HG03575 (cell line): Measurements from ENCODE around the gene MLH3.
"Not testable (repeated sequence)": the region's sequence is repeated elsewhere in the genome, so short reads cannot be mapped to it uniquely, and the experiment has no call there.

ENCODE experiments used
- ATAC-seq: cut with Tn5 transposase; IDR thresholded peaks from one replicate; pipeline ENCODE4 v1.9.1; 2021; ENCODE audit not compliant: unreplicated experiment, insufficient number of reproducible peaks, low FRiP score; ENCODE audit errors: extremely low read depth

The MLH3 gene

GRCh38 chr14:75002392-75003249 is 48.6 kb downstream of the MLH3 start, which contains the start of gene EIF2B2:
TSS of gene EIF2B2 (plus strand) at chr14:75002921. CDS start at chr14:75002991, 70 bp downstream.
- ATAC-seq = peak; percentile 80

- ATAC-seq = no peak
These were observed 49.4 kb downstream of the MLH3 start for GRCh38 chr14:75001899-75002298.

- ATAC-seq = no peak
These were observed 50.0 kb downstream of the MLH3 start for GRCh38 chr14:75001261-75001660.

GRCh38 chr14:74995781-74996180 is 55.5 kb downstream of the MLH3 start:
- not testable (repeated sequence) for ATAC-seq

- not testable (repeated sequence) for ATAC-seq
These were observed 57.1 kb downstream of the MLH3 start for GRCh38 chr14:74994182-74994581.

- no peak for ATAC-seq
These were observed 62.3 kb downstream of the MLH3 start for GRCh38 chr14:74988993-74989392.

- no peak for ATAC-seq
These were observed 63.1 kb downstream of the MLH3 start for GRCh38 chr14:74988131-74988530.

- no peak for ATAC-seq
These were observed 65.5 kb downstream of the MLH3 start for GRCh38 chr14:74985806-74986205.

GRCh38 chr14:74985028-74985310 is 66.3 kb downstream of the MLH3 start:
- no peak for ATAC-seq

- ATAC-seq = no peak
These were observed 66.8 kb downstream of the MLH3 start for GRCh38 chr14:74984236-74985027.

- no peak for ATAC-seq
These were observed 67.9 kb downstream of the MLH3 start for GRCh38 chr14:74983343-74983742.

- ATAC-seq = no peak
These were observed 68.6 kb downstream of the MLH3 start for GRCh38 chr14:74982661-74983060.

- no peak for ATAC-seq
These were observed 69.4 kb downstream of the MLH3 start for GRCh38 chr14:74981833-74982232.

- ATAC-seq = no peak
These were observed 69.8 kb downstream of the MLH3 start for GRCh38 chr14:74981462-74981782.

GRCh38 chr14:74980731-74981461 is 70.4 kb downstream of the MLH3 start:
- ATAC-seq = no peak

GRCh38 chr14:74980398-74980730 is 70.9 kb downstream of the MLH3 start:
- ATAC-seq = no peak

GRCh38 chr14:74979442-74980397 is 71.5 kb downstream of the MLH3 start:
- no peak for ATAC-seq

GRCh38 chr14:74979029-74979428 is 72.2 kb downstream of the MLH3 start:
- ATAC-seq = no peak

- ATAC-seq = no peak
These were observed 72.8 kb downstream of the MLH3 start for GRCh38 chr14:74978416-74978947.
